GM23248 (cell line): Measurements from ENCODE around the gene SLC44A5.

Experiments
- EZH2 ChIP-seq: fragments of 200-600 bp; sonication (generic); IDR thresholded peaks from 2 replicates; pipeline ENCODE4 v1.6.1; 2018; ENCODE audit warnings: antibody characterized with exemption, mild to moderate bottlenecking; ENCODE audit not compliant: insufficient read depth, poor library complexity, severe bottlenecking
- EZH2phosphoT487 ChIP-seq: fragments of 200-600 bp; sonication (generic); IDR thresholded peaks from 2 replicates; pipeline ENCODE4 v1.6.1; 2018; ENCODE audit warnings: antibody characterized with exemption, moderate library complexity, mild to moderate bottlenecking, low read depth; ENCODE audit not compliant: insufficient read depth

- TF ChIP-seq EZH2phosphoT487 = no peak
- no peak for TF ChIP-seq EZH2
Measured at GRCh38 chr1:75529488-75529887, 81.4 kb downstream of the SLC44A5 start.
